ENCODE data around the gene TAF1. TPM values are rescaled to one million over a fixed set of nuclear protein-coding genes. Genes with fewer than 3 reads are reported as not detected.

TAF1 gene
- total and polyA plus RNA-seq, 10 of the 15 experiments (the other 5 are each of a cell fraction or from before 2014, with no cell fraction given), result 4.1 to 24.2 (median 17.2) TPM

DNA sequence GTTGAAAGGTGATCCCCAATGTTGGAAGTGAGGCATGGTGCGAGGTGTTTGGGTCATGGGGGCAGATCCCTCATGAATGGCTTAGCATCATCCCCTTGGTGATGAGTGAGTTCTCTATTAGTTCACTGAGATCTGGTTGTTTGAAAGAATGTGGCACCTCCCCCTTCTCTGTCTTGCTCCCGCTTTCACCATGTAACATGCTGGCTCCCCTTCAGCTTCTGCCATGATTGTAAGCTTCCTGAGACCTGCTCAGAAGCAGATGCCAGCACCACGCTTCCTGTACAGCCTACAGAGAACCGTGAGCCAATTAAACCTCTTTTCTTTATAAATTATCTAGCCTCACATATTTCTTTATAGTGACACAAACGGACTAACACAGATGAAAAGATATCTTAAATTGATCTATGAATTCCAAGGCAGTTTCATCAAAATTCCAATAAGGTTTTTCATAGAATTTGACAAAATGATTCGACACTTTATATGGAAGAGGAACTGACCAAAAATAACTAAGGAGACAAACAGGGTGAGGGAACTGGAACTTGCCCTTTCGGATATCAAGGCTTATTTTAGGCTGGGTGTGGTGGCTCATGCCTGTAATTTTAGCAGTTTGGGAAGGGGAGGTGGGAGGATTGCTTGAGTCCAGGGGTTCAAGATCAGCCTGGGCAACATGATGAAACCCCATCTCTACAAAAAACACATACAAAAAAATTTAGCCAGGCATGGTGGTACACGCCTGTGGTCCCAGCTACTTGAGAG lies 109.8 kb downstream of the TAF1 start:
- Histone ChIP-seq H4K20me1 (ENCODE audit: control insufficient read depth, insufficient read depth) (no peaks in the 10 kb centered on the region), H3K4me1 (ENCODE audit: control insufficient read depth, insufficient read depth, low read length) (no peaks in the 10 kb centered on the region), H3K27me3 (replicated peaks in 1 of 2; ENCODE audit: control insufficient read depth in 2 of 2, insufficient read depth in 2 of 2, low read length in 1 of 2) (no peaks in the 10 kb centered on the region), H2AFZ (ENCODE audit: control insufficient read depth, low read depth, low read length) (no peak overlapping the region), H3K36me3 (ENCODE audit: control insufficient read depth in 2 of 2, insufficient read depth in 2 of 2, low read length in 1 of 2) (no peaks in the 10 kb centered on the region), H3K9me3 (replicated peaks; ENCODE audit: control insufficient read depth, insufficient read depth, low read length) (no peaks in the 10 kb centered on the region), H3K27ac (ENCODE audit: control insufficient read depth, insufficient read depth) (no peak overlapping the region), H3K79me2 (ENCODE audit: control insufficient read depth, insufficient read depth, low read length) (no peaks in the 10 kb centered on the region), H3K4me2 (ENCODE audit: control insufficient read depth, insufficient read depth) (no peak overlapping the region), H3K4me3 (no peak overlapping the region), H3K9ac (ENCODE audit: control insufficient read depth, insufficient read depth, low read length) (no peak overlapping the region)
- POLR2A ChIA-PET, result no interaction called here
- no peak for DNase-seq (ENCODE audit: low read depth, low spot score)
- BruUV-seq (replicated peaks), result no TSS peak
- no peak for FAIRE-seq
- SMC1A ChIA-PET (ENCODE audit: uncharacterized antibody, unreplicated experiment), result no interaction called here
- no peak for TF ChIP-seq ZNF24 (IDR thresholded peaks at IDR 0.05)
- no peak for TF ChIP-seq POLR2A (IDR thresholded peaks at IDR 0.05; ENCODE audit: low read depth, low read length)
- no peak for TF ChIP-seq LARP7 (IDR thresholded peaks at IDR 0.05)
- no peak for TF ChIP-seq EGR1 (IDR thresholded peaks at IDR 0.05; ENCODE audit: borderline replicate concordance in 1 of 2, low read depth in 2 of 2, low read length in 2 of 2)
- TF ChIP-seq EZH2 (IDR thresholded peaks at IDR 0.05; ENCODE audit: borderline replicate concordance, control insufficient read depth, low read depth, low read length), result no peak
- no peak for TF ChIP-seq MTA3 (IDR thresholded peaks at IDR 0.05; ENCODE audit: borderline replicate concordance, low read length)
- TF ChIP-seq, protein P1, sequence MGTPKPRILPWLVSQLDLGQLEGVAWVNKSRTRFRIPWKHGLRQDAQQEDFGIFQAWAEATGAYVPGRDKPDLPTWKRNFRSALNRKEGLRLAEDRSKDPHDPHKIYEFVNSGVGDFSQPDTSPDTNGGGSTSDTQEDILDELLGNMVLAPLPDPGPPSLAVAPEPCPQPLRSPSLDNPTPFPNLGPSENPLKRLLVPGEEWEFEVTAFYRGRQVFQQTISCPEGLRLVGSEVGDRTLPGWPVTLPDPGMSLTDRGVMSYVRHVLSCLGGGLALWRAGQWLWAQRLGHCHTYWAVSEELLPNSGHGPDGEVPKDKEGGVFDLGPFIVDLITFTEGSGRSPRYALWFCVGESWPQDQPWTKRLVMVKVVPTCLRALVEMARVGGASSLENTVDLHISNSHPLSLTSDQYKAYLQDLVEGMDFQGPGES (IDR thresholded peaks at IDR 0.05), result no peak
- TF ChIP-seq NFIC (IDR thresholded peaks at IDR 0.05; ENCODE audit: low read depth, low read length), result no peak
- TF ChIP-seq POLR2AphosphoS5 (IDR thresholded peaks at IDR 0.05; ENCODE audit: low read length), result no peak
- TF ChIP-seq ZBTB33 (IDR thresholded peaks at IDR 0.05), result no peak
- WGBS (ENCODE audit: insufficient coverage, insufficient replicate concordance, low lambda C conversion rate, missing lambda C conversion rate), result 42% methylated on average over 8 of the region's 8 CpGs
- CTCF ChIA-PET, result no interaction called here
- RAD21 ChIA-PET (ENCODE audit: unreplicated experiment), result no interaction called here
- intact Hi-C loops (cut with micrococcal nuclease; ENCODE audit: unreplicated experiment), result no loop called here
- ATAC-seq, result no peak
- in situ Hi-C loops (cut with MboI), result no loop called here

Data from GM12878 (cell line).